IgD-negative memory B cell (primary cell): ENCODE data around the gene APCS. TPM values are rescaled to one million over a fixed set of nuclear protein-coding genes. Genes with fewer than 3 reads are reported as not detected.

Experiments
- H3K27ac Mint-ChIP-seq, 3 donors: one replicate each; pipeline ENCODE4 v1.8.0; 2020 to 2022; ENCODE audit warnings: mild to moderate bottlenecking in 3 of 3, mixed read lengths in 3 of 3, moderate library complexity in 1 of 3
- H3K27me3 Mint-ChIP-seq: one replicate; pipeline ENCODE4 v1.8.0; 2021; ENCODE audit warnings: mixed read lengths
- H3K36me3 Mint-ChIP-seq: one replicate; pipeline ENCODE4 v1.8.0; 2020; ENCODE audit warnings: mild to moderate bottlenecking, mixed read lengths
- H3K4me1 Mint-ChIP-seq, 3 donors: one replicate each; pipeline ENCODE4 v1.8.0; 2020 to 2022; ENCODE audit warnings: mixed read lengths in 3 of 3, mild to moderate bottlenecking in 1 of 3
- H3K4me3 Mint-ChIP-seq, 4 donors: one replicate each; pipeline ENCODE4 v1.8.0; 2020 to 2022; ENCODE audit warnings: mild to moderate bottlenecking in 4 of 4, mixed read lengths in 4 of 4, moderate library complexity in 3 of 4
- H3K9me3 Mint-ChIP-seq, 3 donors: one replicate each; pipeline ENCODE4 v1.8.0; 2020 to 2021; ENCODE audit warnings: mixed read lengths in 3 of 3, mild to moderate bottlenecking in 1 of 3
- polyA plus RNA-seq: library from polyadenylated mRNA; unstranded; fragments of 300-500 nt; fragmentation: Illumina TruSeq; gene quantifications from one replicate; pipeline ENCODE4 v1.2.3, GENCODE V29; 2021

The APCS gene, protein sequence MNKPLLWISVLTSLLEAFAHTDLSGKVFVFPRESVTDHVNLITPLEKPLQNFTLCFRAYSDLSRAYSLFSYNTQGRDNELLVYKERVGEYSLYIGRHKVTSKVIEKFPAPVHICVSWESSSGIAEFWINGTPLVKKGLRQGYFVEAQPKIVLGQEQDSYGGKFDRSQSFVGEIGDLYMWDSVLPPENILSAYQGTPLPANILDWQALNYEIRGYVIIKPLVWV
- not detected for polyA plus RNA-seq

DNA sequence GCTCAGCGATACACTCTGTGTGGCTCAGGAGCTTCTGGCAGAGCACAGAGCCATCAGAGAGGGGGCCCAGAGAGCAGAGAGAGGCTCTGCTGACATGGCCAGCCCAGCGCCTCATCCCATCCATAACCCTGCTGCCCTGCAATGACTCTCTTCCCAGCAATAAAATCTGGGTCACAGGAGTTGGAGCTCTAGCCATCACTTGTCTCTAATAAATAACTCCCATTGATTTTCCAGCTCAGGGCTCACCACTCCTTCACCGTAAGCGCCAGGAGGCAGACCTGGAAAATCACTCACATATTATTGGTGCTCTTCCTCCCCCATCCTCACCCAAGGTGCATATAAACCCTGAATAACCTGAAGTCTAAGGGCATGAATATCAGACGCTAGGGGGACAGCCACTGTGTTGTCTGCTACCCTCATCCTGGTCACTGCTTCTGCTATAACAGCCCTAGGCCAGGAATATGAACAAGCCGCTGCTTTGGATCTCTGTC, at the start of gene APCS:
Gene APCS, plus strand, starts transcription at position 366 of the 491 bp plus-strand sequence. Its CDS starts 96 bp downstream, at position 462.
- Mint-ChIP-seq H3K4me3 (no peak within 1 kb of the TSS), H3K9me3 (peaks cover 0 to 9% (median 0%) of the 10 kb centered on the region in 3 donors), H3K36me3 (peaks cover 2% of the 10 kb centered on the region), H3K27me3 (peaks cover 7% of the 10 kb centered on the region), H3K4me1 (no peaks in the 10 kb centered on the region), H3K27ac (no peak within 1 kb of the TSS)

DNA sequence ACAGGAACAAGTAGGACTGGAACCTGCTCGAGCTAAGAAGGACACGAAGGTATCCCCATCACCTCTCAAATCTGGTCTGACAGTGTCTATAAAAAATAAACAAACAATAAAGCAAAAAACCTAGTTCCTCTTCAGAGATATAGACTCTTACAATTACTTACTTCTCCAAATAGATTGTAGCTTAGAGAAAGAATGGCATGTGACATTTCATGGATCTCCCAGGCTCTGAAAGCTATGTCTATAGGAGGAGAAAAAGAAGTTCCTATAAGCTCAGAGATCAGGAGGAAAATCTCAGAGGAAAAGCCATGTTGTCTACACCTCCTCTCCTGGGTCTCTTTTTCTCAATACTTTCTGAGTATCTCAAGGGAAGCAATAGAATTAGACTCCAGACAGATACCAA, 39.5 kb upstream of the APCS start:
- peaks cover 7% of the 10 kb centered on the region for H3K27me3 Mint-ChIP-seq
- no peaks in the 10 kb centered on the region for H3K4me1 Mint-ChIP-seq
- H3K27ac Mint-ChIP-seq = no peak overlapping the region
- H3K36me3 Mint-ChIP-seq = no peaks in the 10 kb centered on the region
- H3K4me3 Mint-ChIP-seq = no peak overlapping the region
- peaks cover 0 to 1% (median 0%) of the 10 kb centered on the region in 3 donors for H3K9me3 Mint-ChIP-seq

DNA sequence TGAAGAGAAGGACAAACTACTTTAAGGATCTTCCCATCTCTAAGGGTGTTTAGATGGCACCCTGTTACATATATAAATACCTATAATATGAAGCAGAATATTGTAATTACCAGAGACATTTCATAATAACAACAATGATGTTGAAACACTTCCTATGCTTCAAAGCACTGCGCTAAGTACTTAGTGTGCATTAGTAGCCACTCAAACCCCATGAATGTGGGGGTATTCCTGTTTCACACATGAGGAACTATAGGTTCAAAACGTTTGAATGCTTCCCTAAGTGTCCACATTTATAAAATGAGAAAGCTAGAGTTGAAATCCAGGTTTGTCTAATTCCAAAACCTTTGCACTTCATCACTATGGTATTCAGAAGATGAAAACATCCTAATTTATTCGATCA, 33.4 kb upstream of the APCS start:
- Mint-ChIP-seq H3K27me3 (peaks cover 7% of the 10 kb centered on the region), H3K4me3 (no peak overlapping the region), H3K4me1 (no peaks in the 10 kb centered on the region), H3K9me3 (peaks cover 0 to 1% (median 0%) of the 10 kb centered on the region in 3 donors), H3K27ac (no peak overlapping the region), H3K36me3 (peaks cover 2% of the 10 kb centered on the region)

DNA sequence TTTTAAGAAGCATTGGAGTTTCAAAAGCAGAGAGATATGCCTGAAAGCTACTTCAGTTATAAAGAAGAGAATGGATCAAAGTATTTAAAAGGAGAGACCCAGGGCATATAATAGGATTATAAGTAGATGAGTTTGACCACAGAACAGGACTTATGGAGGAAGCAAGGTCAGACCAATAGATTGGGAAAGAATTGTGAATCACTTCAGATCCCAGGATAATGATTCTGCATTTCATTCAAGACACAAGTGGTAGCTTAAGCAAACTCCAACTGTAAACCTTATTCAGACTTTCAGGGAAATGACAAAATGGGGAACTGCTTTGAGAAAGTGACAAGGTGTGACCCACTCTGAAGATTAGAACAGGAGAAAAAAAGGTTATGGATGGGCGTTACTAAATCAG, 32.9 kb upstream of the APCS start:
- Mint-ChIP-seq H3K27me3 (peaks cover 7% of the 10 kb centered on the region), H3K36me3 (peaks cover 2% of the 10 kb centered on the region), H3K4me1 (no peaks in the 10 kb centered on the region), H3K4me3 (no peak overlapping the region), H3K9me3 (peaks cover 0 to 1% (median 0%) of the 10 kb centered on the region in 3 donors), H3K27ac (no peak overlapping the region)

DNA sequence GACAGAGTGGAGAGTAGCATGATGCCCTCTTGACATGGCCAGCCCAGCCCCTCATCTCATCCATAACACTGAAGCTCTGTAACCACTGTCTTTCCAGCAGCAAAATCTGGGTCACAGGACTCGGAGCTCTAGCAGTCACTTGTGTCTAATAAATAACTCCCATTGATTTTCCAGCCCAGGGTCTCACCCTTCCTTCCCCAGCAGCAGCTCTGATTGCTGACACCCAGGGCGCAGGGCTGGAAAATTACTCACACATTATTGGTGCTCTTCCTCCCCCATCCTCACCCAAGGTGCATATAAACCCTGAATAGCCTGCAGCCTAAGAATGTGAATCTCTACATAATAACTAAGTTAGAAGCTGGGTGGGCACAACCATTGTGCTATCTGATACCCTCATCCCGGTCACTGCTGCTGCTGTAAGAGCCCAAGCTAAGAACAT, 30.7 kb upstream of the APCS start:
- H3K27ac Mint-ChIP-seq = no peak overlapping the region
- H3K27me3 Mint-ChIP-seq = peaks cover 4% of the 10 kb centered on the region
- H3K4me1 Mint-ChIP-seq = no peaks in the 10 kb centered on the region
- peaks cover 2% of the 10 kb centered on the region for H3K36me3 Mint-ChIP-seq
- H3K9me3 Mint-ChIP-seq = peaks cover 0 to 5% (median 0%) of the 10 kb centered on the region in 3 donors
- H3K4me3 Mint-ChIP-seq = no peak overlapping the region

DNA sequence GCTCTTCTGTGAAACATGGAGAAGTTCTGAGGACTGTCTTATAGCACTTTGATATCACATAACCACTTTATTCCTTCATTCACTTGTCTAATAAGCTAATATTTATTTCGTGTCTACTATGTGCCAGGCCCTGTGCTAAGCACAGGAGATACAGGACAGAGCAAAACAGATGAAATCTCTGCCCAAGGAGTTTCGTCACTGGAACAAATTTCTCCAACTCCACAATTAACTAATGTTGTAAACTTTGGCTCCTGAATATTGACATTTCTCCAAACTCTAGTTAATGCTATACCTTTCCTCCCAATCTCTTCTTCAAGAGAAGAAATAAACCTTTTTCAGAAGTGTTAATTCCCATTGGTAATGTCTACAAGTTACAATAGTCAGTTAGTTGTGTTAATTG, 27.0 kb upstream of the APCS start:
- Mint-ChIP-seq H3K4me3 (no peak overlapping the region), H3K36me3 (peaks cover 2% of the 10 kb centered on the region), H3K27ac (no peak overlapping the region), H3K4me1 (no peaks in the 10 kb centered on the region), H3K9me3 (peaks cover 0 to 7% (median 3%) of the 10 kb centered on the region in 3 donors), H3K27me3 (peaks cover 5% of the 10 kb centered on the region)

DNA sequence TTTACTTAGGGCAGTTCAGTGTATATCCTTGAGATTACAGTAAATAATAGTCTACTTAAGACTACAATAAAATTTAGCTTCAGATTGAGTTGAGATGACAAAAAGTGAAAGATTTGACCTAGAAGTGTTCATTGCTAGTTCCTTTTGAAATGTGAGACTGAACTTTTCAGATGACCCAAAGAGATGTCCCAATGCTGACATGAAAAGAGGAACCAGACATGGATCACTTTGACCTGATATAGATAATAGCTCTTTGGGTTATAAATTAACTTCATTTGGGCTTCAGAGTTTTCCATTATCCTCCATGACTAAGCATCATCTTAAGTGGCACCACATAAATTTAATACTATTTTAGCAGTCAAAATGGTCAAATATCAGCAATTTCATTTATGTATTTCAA, 26.1 kb upstream of the APCS start:
- Mint-ChIP-seq H3K27me3 (peaks cover 5% of the 10 kb centered on the region), H3K4me3 (no peak overlapping the region), H3K9me3 (peaks cover 0 to 6% (median 3%) of the 10 kb centered on the region in 3 donors), H3K36me3 (no peaks in the 10 kb centered on the region), H3K27ac (no peak overlapping the region), H3K4me1 (no peaks in the 10 kb centered on the region)

DNA sequence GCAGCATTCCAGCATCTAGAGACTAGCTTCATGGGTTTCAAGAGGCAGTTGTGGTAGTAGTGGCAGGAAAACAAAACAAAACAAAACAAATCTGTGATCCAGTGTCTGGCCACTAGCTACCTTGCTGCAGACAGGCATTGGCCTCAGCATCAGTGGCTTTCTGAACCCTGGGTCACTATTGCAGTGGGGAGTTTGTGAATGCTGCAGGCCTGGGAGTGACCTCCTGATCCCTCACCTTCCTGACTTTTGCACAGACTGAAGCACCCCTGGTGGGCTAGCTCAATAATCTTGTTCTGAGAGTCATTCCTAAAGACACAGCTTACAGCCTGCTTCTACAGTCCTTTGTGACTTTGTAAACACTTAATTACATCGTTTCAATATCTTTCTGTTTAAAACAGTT, 24.9 kb upstream of the APCS start:
- Mint-ChIP-seq H3K4me1 (no peaks in the 10 kb centered on the region), H3K27me3 (peaks cover 5% of the 10 kb centered on the region), H3K36me3 (no peaks in the 10 kb centered on the region), H3K27ac (no peak overlapping the region), H3K9me3 (peaks cover 0 to 6% (median 3%) of the 10 kb centered on the region in 3 donors), H3K4me3 (no peak overlapping the region)

DNA sequence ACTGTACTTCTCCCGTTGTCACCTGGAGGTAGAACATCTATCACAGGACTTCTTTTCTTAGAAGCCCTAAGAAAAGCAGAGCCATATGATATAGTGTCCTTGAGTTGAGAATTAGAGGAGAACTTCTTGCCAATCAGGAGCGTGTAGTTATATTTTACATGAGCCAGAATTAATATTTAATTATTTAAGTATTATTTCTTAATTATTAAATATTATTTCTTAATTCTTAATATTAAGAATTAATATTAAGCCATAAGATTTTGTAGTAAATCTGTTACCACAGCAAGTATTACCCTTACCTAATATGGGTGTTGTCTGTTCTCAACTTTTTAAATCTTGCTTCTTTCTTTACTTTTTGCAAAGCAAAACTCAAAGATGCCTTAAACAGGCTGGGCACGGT, 10.2 kb upstream of the APCS start:
- no peaks in the 10 kb centered on the region for H3K9me3 Mint-ChIP-seq
- H3K4me3 Mint-ChIP-seq = no peak overlapping the region
- no peaks in the 10 kb centered on the region for H3K4me1 Mint-ChIP-seq

DNA sequence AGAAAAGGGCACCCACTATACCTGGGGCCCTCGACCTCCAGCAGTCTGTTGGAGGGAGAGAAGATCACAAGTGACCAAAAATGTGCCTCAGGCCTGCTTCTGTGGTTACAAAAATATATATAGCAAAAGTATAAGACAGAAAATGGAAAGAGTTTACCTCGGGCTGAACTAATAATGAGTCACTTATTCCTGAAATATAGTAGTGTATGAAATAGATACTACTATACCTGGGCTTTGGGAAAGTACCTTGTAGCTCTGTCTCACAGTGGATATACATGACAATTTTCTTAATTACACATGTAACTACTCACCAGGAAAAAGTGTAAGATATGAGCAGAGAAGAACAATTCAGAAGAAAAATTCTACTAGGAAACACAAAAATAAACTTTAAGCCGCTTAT, 7.3 kb upstream of the APCS start:
- Mint-ChIP-seq H3K4me3 (no peak overlapping the region), H3K36me3 (peaks cover 2% of the 10 kb centered on the region), H3K9me3 (peaks cover 0 to 5% (median 0%) of the 10 kb centered on the region in 3 donors), H3K27me3 (peaks cover 18% of the 10 kb centered on the region), H3K27ac (no peak overlapping the region), H3K4me1 (no peaks in the 10 kb centered on the region)

More for the DNA sequence above, 10.2 kb upstream of the APCS start:
- Mint-ChIP-seq H3K27me3 (peaks cover 20% of the 10 kb centered on the region), H3K27ac (no peak overlapping the region), H3K36me3 (peaks cover 5% of the 10 kb centered on the region)

DNA sequence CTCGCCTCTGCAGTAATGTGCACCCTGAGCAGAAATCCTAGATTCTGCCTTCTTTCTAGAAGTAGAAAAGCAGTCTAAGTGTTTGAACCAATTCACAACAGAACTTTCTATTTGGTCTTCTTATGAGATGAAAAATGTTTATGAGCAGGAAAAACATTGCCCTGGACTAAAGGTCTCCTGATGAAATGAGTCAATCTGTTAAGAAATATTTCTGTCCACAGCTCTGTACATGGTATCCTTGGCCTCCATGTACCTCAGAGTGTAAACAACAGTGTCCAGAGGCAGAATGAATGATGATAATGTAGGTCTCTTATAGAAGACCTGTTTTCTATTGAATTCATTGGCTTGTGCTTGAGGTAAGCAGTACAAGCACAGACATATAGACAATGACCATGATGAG, 6.2 kb upstream of the APCS start:
- Mint-ChIP-seq H3K27me3 (peaks cover 16% of the 10 kb centered on the region), H3K4me1 (no peaks in the 10 kb centered on the region), H3K9me3 (peaks cover 0 to 5% (median 0%) of the 10 kb centered on the region in 3 donors), H3K27ac (no peak overlapping the region), H3K4me3 (no peak overlapping the region), H3K36me3 (peaks cover 2% of the 10 kb centered on the region)

DNA sequence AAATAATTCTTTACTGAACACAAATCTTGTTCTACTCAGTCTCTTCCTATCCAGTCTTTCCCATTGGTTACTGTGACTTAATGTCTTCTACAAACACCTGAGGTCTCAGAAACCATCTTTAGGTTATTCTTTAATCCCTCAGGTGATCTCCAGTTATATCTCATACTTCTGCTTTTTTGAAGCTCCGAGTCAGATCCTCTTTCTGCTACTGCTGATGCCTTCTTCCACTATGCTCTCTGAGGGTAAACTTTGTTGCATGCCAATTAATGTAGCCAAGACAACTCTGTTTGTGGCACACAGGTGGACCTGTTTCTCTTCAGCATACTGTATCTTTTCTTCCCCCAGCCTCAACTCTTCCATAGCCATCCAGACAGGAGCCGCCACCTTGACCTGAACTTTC, 3.1 kb upstream of the APCS start:
- Mint-ChIP-seq H3K4me1 (no peaks in the 10 kb centered on the region), H3K36me3 (peaks cover 2% of the 10 kb centered on the region), H3K9me3 (peaks cover 0 to 5% (median 0%) of the 10 kb centered on the region in 3 donors), H3K27ac (no peak overlapping the region), H3K27me3 (peaks cover 10% of the 10 kb centered on the region), H3K4me3 (no peak overlapping the region)

DNA sequence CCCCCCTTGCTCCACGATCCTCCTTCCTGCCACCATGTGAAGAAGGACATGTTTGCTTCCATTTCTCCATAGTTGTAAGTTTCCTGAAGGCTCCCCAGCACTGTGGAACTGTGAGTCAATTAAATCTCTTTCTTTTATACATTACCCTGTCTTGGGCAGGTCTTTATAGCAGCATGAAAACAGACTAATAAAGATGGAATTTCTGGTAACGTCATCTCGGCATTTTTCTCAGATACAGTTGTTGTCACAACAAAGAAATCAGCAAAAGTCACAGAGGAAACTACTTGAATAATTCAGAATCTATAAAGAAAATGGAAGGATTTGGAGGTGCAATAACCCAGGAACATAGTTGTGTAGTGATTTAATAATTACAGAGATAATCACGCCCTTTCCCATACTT, 4.4 kb downstream of the APCS start:
- peaks cover 8% of the 10 kb centered on the region for H3K27me3 Mint-ChIP-seq
- H3K4me1 Mint-ChIP-seq = no peaks in the 10 kb centered on the region
- no peak overlapping the region for H3K27ac Mint-ChIP-seq
- H3K4me3 Mint-ChIP-seq = peak overlapping the region in 1 of 4 donors; percentile 20
- H3K36me3 Mint-ChIP-seq = no peaks in the 10 kb centered on the region
- H3K9me3 Mint-ChIP-seq = peaks cover 0 to 4% (median 0%) of the 10 kb centered on the region in 3 donors

DNA sequence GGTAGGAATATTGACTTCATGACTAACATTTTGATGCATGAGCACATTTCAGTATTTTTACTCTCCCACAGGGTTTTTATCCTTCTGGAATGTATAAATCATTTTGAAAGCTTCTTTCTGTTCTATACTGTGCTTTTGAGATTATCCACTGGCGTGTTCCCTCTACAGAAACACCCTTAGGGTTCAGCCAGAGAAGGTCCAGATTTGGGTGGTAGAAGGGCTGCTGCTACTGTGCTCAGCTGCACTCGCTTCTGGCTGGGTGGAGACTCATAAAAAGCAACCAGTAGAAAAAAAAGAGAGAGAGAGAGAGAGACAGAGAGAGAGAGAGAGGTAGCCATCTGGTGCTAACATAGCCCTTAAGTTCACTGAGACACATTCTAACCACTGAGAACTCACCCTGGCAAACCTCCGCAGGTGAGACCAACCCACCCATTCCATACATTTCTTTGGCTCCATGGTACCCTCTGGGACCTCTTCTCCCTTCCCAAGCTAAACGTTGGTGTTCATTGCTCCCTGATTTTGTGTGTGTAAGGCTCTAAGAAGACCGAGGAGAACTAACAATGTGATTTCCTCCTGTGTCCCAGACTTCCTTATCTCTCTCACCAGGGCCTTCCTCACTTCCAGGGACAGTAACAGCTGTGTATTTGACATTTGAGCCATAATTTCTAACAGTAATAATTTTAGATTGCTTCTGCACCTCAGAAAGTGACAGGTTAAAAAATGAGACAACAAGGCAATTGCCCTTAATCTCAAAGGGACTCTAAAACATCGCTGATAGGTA, 7.2 kb downstream of the APCS start:
- Mint-ChIP-seq H3K27me3 (peaks cover 13% of the 10 kb centered on the region), H3K27ac (peak overlapping the region in 1 of 3 donors; percentile 58), H3K4me3 (no peak overlapping the region), H3K4me1 (no peaks in the 10 kb centered on the region), H3K36me3 (no peaks in the 10 kb centered on the region), H3K9me3 (peaks cover 0 to 4% (median 0%) of the 10 kb centered on the region in 3 donors)

DNA sequence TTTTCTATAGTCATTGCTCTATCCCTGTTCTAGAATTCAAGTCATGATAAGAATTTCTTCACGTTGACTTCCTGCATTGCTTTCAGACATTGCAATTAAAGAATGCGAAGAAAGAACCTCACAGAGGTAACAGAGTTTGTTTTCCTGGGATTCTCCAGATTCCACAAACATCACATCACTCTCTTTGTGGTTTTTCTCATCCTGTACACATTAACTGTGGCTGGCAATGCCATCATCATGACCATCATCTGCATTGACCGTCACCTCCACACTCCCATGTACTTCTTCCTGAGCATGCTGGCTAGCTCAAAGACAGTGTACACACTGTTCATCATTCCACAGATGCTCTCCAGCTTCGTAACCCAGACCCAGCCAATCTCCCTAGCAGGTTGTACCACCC, 10.6 kb downstream of the APCS start:
- Mint-ChIP-seq H3K27me3 (peaks cover 19% of the 10 kb centered on the region), H3K4me1 (no peaks in the 10 kb centered on the region), H3K4me3 (no peak overlapping the region), H3K36me3 (no peaks in the 10 kb centered on the region), H3K27ac (no peak overlapping the region), H3K9me3 (no peaks in the 10 kb centered on the region)
